IMR-90 (cell line): Measurements from ENCODE around the gene SIX2. TPM values are rescaled to one million over a fixed set of nuclear protein-coding genes. Genes with fewer than 3 reads are reported as not detected.

ENCODE experiments used
- ATAC-seq: fragments of 200-7000 bp; cut with Tn5 transposase; 2 replicates; pipeline ENCODE4 v1.9.1; 2020; ENCODE audit warnings: low read depth, mild to moderate bottlenecking, moderate library complexity
- BruUV-seq: library from RNA; stranded (reverse); fragments of 400-500 nt; replicated peaks from 2 replicates; lab custom pipeline; 2021; lab: Mats Ljungman, UMichigan
- CTCF ChIA-PET: fragments of 300-600 bp; formaldehyde crosslinking; extraction: SDS; loops from one replicate; lab custom pipeline; 2021; ENCODE audit warnings: antibody characterized with exemption; lab: Yijun Ruan, JAX
- POLR2A ChIA-PET: fragments of 300-600 bp; sonication (Branson Sonifier 250); formaldehyde crosslinking; loops from one replicate; lab custom pipeline; 2022; ENCODE audit warnings: antibody characterized with exemption; ENCODE audit not compliant: unreplicated experiment; lab: Charles Lee
- DNase-seq: peaks from one replicate; pipeline ENCODE4 v3.0.0; 2013
- H2AFZ ChIP-seq: replicated peaks from 2 replicates; pipeline ENCODE3; 2013; ENCODE audit warnings: low read length, mild to moderate bottlenecking; ENCODE audit not compliant: poor library complexity
- H2AK5ac ChIP-seq: 2 replicates; pipeline ENCODE4 v1.6.1; 2013; ENCODE audit warnings: low read depth, low read length, inconsistent platforms
- H2AK9ac ChIP-seq: replicated peaks from 2 replicates; pipeline ENCODE3; 2013; ENCODE audit warnings: mild to moderate bottlenecking, low read depth, low read length, moderate library complexity; ENCODE audit not compliant: poor library complexity
- H2BK120ac ChIP-seq: 2 replicates; pipeline ENCODE4 v1.6.1; 2013; ENCODE audit warnings: low read depth, low read length, inconsistent platforms
- H2BK15ac ChIP-seq: 3 replicates; pipeline ENCODE4 v1.6.1; 2013; ENCODE audit warnings: low read depth, low read length, inconsistent platforms
- H2BK20ac ChIP-seq: 2 replicates; pipeline ENCODE4 v1.6.1; 2013; ENCODE audit warnings: low read depth, mild to moderate bottlenecking, inconsistent platforms, low read length, moderate library complexity
- H2BK5ac ChIP-seq: 2 replicates; pipeline ENCODE4 v1.6.1; 2013; ENCODE audit warnings: mild to moderate bottlenecking, low read depth, low read length, inconsistent platforms; ENCODE audit not compliant: poor library complexity, severe bottlenecking
- H3K14ac ChIP-seq: replicated peaks from 2 replicates; pipeline ENCODE4 v1.6.1; 2013; ENCODE audit warnings: low read depth, low read length, inconsistent platforms
- H3K18ac ChIP-seq: 2 replicates; pipeline ENCODE4 v1.6.1; 2013; ENCODE audit warnings: low read depth, low read length, control low read depth
- H3K23ac ChIP-seq: 2 replicates; pipeline ENCODE4 v1.6.1; 2013; ENCODE audit warnings: low read depth, low read length, inconsistent platforms
- H3K27ac ChIP-seq: 2 replicates; pipeline ENCODE4 v1.5.1; 2013; ENCODE audit warnings: mild to moderate bottlenecking, control low read depth, low read length; ENCODE audit not compliant: insufficient read depth
- H3K27me3 ChIP-seq: 2 replicates; pipeline ENCODE4 v1.6.1; 2013; ENCODE audit warnings: low read length; ENCODE audit not compliant: control insufficient read depth, insufficient read depth
- H3K36me3 ChIP-seq: 2 replicates; pipeline ENCODE4 v1.6.1; 2013; ENCODE audit warnings: low read length, mixed read lengths; ENCODE audit not compliant: control insufficient read depth, insufficient read depth
- H3K4ac ChIP-seq: 2 replicates; pipeline ENCODE4 v1.6.1; 2013; ENCODE audit warnings: low read depth, low read length, inconsistent platforms
- H3K4me1 ChIP-seq: 2 replicates; pipeline ENCODE4 v1.6.1; 2013; ENCODE audit warnings: low read length, mixed read lengths; ENCODE audit not compliant: control insufficient read depth, insufficient read depth
- H3K4me2 ChIP-seq: 2 replicates; pipeline ENCODE4 v1.6.1; 2013; ENCODE audit warnings: low read depth, mild to moderate bottlenecking, control low read depth, low read length, moderate library complexity
- H3K4me3 ChIP-seq: 2 replicates; pipeline ENCODE4 v1.5.1; 2013; ENCODE audit warnings: low read depth, mild to moderate bottlenecking, control low read depth, low read length, moderate library complexity; ENCODE audit not compliant: insufficient read depth
- H3K56ac ChIP-seq: 2 replicates; pipeline ENCODE4 v1.6.1; 2013; ENCODE audit warnings: low read length, inconsistent platforms; ENCODE audit not compliant: insufficient read depth; ENCODE audit errors: extremely low read depth
- H3K79me1 ChIP-seq, 2 experiments: 2 replicates each; pipeline ENCODE4 v1.6.1; 2013; ENCODE audit warnings: low read length in 2 of 2, inconsistent platforms in 1 of 2, low read depth in 1 of 2
- H3K9ac ChIP-seq: 2 replicates; pipeline ENCODE4 v1.6.1; 2013; ENCODE audit warnings: low read depth, low read length, control low read depth
- H3K9me1 ChIP-seq: 2 replicates; pipeline ENCODE4 v1.6.1; 2013; ENCODE audit warnings: low read length, inconsistent platforms; ENCODE audit not compliant: insufficient read depth
- H3K9me3 ChIP-seq: 2 replicates; pipeline ENCODE4 v1.6.1; 2013; ENCODE audit warnings: low read length; ENCODE audit not compliant: control insufficient read depth, insufficient read depth
- H4K20me1 ChIP-seq: 2 replicates; pipeline ENCODE4 v1.6.1; 2013; ENCODE audit warnings: low read length, inconsistent platforms; ENCODE audit not compliant: insufficient read depth
- H4K5ac ChIP-seq: 2 replicates; pipeline ENCODE4 v1.6.1; 2013; ENCODE audit warnings: mild to moderate bottlenecking, low read depth, low read length, control low read depth
- H4K8ac ChIP-seq, 2 experiments: 2 replicates each; pipeline ENCODE4 v1.6.1; 2013; ENCODE audit warnings: low read depth in 2 of 2, low read length in 2 of 2, control low read depth in 1 of 2, inconsistent platforms in 1 of 2
- H4K91ac ChIP-seq: 2 replicates; pipeline ENCODE4 v1.6.1; 2013; ENCODE audit warnings: low read depth, low read length, inconsistent platforms; ENCODE audit not compliant: insufficient read depth
- CHD1 ChIP-seq: IDR thresholded peaks from 2 replicates; pipeline ENCODE4 v1.6.1; 2012; ENCODE audit warnings: low read depth, low read length, improper control_type of control experiment
- MAZ ChIP-seq: IDR thresholded peaks from 2 replicates; pipeline ENCODE4 v1.6.1; 2012; ENCODE audit warnings: low read depth, mild to moderate bottlenecking, low read length, improper control_type of control experiment, moderate library complexity, borderline replicate concordance
- RAD21 ChIP-seq: IDR thresholded peaks from 2 replicates; pipeline ENCODE4 v1.6.1; 2012; ENCODE audit warnings: low read length, improper control_type of control experiment
- RFX5 ChIP-seq: IDR thresholded peaks from 2 replicates; pipeline ENCODE4 v1.8.0; 2012; ENCODE audit warnings: low read depth, mild to moderate bottlenecking, low read length, moderate library complexity
- SMC3 ChIP-seq: fragments of 150-350 bp; IDR thresholded peaks from 2 replicates; pipeline ENCODE4 v1.6.1; 2016; ENCODE audit warnings: low read depth, mild to moderate bottlenecking, antibody characterized with exemption, low read length, moderate library complexity
- WGBS, 2 experiments: methylation state at CpG; one replicate each; pipeline versions ENCODE4 v1.1.5 to v1.1.7; 2013; ENCODE audit warnings: missing lambda C conversion rate in 2 of 2; ENCODE audit not compliant: insufficient read length in 1 of 2; ENCODE audit errors: extremely low coverage in 2 of 2; 5-methylcytosine and 5-hydroxymethylcytosine counted together
- dilution Hi-C: fragments of 300-500 bp; cut with HindIII; formaldehyde crosslinking; loops from one replicate; pipeline ENCODE4 v1.14.3; 2018; ENCODE audit warnings: low sequenced_read_pairs; ENCODE audit not compliant: unreplicated experiment
- in situ Hi-C: fragments of 300-500 bp; cut with MboI; formaldehyde crosslinking; loops from 3 replicates; pipeline ENCODE4 v1.14.3; 2019; ENCODE audit warnings: low sequenced_read_pairs, inconsistent platforms, mixed read lengths
- intact Hi-C: fragments of 100-400 bp; cut with micrococcal nuclease; formaldehyde crosslinking; loops from 2 replicates; pipeline ENCODE4 v1.10.0; 2022
- polyA plus RNA-seq, 3 experiments: library from polyadenylated mRNA; depleted of rRNA; stranded (reverse); fragments of >200 nt; gene quantifications; 2 replicates each; pipeline ENCODE4 v1.2.3, GENCODE V29; 2012; ENCODE audit warnings: low replicate concordance in 1 of 3
- total RNA-seq: library from RNA; depleted of rRNA; stranded (reverse); fragments of >200 nt; gene quantifications from 2 replicates; pipeline ENCODE4 v1.2.3, GENCODE V29; 2012
- TF ChIP-seq, protein P1 (sequence below): fragments of 150-350 bp; IDR thresholded peaks from 2 replicates; pipeline ENCODE4 v1.6.1; 2016; ENCODE audit warnings: low read depth, mild to moderate bottlenecking, low read length, moderate library complexity, borderline replicate concordance
- TF ChIP-seq, protein P2 (sequence below): fragments of 150-350 bp; IDR thresholded peaks from 2 replicates; pipeline ENCODE4 v1.6.1; 2017; ENCODE audit warnings: mild to moderate bottlenecking, antibody characterized with exemption, low read length, low read depth

The SIX2 gene
- total and polyA plus RNA-seq, 2 of the 4 experiments (the other 2 are of a cell fraction): not detected

DNA sequence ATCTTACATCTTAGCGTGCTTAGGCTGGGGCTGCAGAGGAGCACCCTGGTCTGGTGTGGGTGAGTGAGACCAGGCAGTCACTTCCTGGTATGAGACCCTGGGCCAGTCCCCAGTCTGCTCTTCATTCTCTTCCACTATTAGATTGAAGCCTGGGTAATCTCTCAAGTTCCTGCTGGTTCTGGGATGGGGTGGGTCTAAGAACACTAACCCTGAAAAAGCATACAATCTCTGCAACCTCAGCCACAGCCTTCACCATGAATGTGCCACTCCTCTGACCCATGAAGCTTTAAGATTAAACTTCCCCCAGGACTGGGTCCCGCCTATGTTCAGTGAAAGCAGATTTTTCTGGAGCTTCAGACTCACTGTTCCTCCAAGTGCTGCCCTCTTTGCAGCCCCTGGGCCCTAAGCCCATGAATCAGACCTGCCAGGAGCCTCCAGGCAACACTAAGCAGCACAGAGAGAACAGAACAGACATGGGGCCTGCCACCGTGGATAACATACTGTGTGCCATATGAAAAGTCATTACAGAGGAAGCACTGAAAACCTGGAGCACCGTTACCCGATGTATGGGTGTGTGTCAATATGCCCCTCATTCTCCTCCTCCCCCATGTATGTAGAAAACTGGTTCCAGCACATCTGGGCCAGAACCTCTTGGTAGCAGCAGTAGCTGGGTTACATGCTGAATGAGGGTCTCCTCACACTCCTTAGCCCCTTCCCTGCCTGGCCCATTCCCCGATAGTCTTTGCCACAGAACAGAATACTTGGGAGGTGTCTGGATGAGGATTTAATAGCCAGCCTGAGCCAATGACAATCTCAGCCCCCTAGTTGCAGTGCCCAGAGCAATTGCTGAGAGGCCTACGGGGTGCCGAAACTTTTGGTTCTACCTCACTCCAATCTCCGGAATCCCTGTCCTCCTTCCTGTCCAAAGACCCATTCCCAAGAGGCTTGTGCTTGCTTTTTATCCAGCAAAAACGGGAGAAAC is 2.7 kb upstream of the SIX2 start:
- H3K14ac ChIP-seq: no peak overlapping the region
- H3K9me3 ChIP-seq: peaks cover 17% of the 10 kb centered on the region
- BruUV-seq: no TSS peak
- H3K79me1 ChIP-seq: no peaks in the 10 kb centered on the region
- no peak overlapping the region for H3K9ac ChIP-seq
- H3K27ac ChIP-seq: no peak overlapping the region
- peaks cover 95% of the 10 kb centered on the region for H3K27me3 ChIP-seq
- no peak overlapping the region for H4K8ac ChIP-seq
- intact Hi-C loops: no loop called here
- no peak for DNase-seq
- H3K9me1 ChIP-seq: no peaks in the 10 kb centered on the region
- no peaks in the 10 kb centered on the region for H3K36me3 ChIP-seq
- H3K23ac ChIP-seq: no peak overlapping the region; the same call in 1 of the 2 replicates
- ATAC-seq: no peak
- H3K4me2 ChIP-seq: no peak overlapping the region
- ChIA-PET POLR2A (no interaction called here), CTCF (no interaction called here)
- H3K4me3 ChIP-seq: no peak overlapping the region
- H2AK9ac ChIP-seq: no peak overlapping the region
- H2BK120ac ChIP-seq: no peak overlapping the region
- H3K4ac ChIP-seq: no peak overlapping the region
- peaks cover 6% of the 10 kb centered on the region; the same call in 1 of the 2 replicates for H3K4me1 ChIP-seq
- WGBS, 2 experiments: 57% methylated on average over 3 of the region's 10 CpGs; no CpG with 5 or more reads in 1 of the 2 experiments
- no peak overlapping the region for H3K56ac ChIP-seq
- no peak overlapping the region for H2AK5ac ChIP-seq
- H4K5ac ChIP-seq: no peak overlapping the region
- H3K18ac ChIP-seq: no peak overlapping the region
- H2AFZ ChIP-seq: no peak overlapping the region
- H2BK15ac ChIP-seq: no peak overlapping the region
- H2BK5ac ChIP-seq: no peak overlapping the region
- in situ Hi-C loops: no loop called here
- H2BK20ac ChIP-seq: no peak overlapping the region
- no peaks in the 10 kb centered on the region; the same call in 1 of the 2 replicates for H4K20me1 ChIP-seq
- TF ChIP-seq, protein P1, sequence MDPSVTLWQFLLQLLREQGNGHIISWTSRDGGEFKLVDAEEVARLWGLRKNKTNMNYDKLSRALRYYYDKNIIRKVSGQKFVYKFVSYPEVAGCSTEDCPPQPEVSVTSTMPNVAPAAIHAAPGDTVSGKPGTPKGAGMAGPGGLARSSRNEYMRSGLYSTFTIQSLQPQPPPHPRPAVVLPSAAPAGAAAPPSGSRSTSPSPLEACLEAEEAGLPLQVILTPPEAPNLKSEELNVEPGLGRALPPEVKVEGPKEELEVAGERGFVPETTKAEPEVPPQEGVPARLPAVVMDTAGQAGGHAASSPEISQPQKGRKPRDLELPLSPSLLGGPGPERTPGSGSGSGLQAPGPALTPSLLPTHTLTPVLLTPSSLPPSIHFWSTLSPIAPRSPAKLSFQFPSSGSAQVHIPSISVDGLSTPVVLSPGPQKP: no peak
- TF ChIP-seq MAZ (no peak), RFX5 (no peak), RAD21 (no peak), SMC3 (no peak), CHD1 (no peak)
- TF ChIP-seq, protein P2, sequence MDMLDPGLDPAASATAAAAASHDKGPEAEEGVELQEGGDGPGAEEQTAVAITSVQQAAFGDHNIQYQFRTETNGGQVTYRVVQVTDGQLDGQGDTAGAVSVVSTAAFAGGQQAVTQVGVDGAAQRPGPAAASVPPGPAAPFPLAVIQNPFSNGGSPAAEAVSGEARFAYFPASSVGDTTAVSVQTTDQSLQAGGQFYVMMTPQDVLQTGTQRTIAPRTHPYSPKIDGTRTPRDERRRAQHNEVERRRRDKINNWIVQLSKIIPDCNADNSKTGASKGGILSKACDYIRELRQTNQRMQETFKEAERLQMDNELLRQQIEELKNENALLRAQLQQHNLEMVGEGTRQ: no peak
- no peak overlapping the region for H4K91ac ChIP-seq
- dilution Hi-C loops: no loop called here
